ENCODE results near the gene HLA-E.
"Not testable (repeated sequence)": the region's sequence is repeated elsewhere in the genome, so short reads cannot be mapped to it uniquely, and the experiment has no call there.

HLA-E gene

DNA sequence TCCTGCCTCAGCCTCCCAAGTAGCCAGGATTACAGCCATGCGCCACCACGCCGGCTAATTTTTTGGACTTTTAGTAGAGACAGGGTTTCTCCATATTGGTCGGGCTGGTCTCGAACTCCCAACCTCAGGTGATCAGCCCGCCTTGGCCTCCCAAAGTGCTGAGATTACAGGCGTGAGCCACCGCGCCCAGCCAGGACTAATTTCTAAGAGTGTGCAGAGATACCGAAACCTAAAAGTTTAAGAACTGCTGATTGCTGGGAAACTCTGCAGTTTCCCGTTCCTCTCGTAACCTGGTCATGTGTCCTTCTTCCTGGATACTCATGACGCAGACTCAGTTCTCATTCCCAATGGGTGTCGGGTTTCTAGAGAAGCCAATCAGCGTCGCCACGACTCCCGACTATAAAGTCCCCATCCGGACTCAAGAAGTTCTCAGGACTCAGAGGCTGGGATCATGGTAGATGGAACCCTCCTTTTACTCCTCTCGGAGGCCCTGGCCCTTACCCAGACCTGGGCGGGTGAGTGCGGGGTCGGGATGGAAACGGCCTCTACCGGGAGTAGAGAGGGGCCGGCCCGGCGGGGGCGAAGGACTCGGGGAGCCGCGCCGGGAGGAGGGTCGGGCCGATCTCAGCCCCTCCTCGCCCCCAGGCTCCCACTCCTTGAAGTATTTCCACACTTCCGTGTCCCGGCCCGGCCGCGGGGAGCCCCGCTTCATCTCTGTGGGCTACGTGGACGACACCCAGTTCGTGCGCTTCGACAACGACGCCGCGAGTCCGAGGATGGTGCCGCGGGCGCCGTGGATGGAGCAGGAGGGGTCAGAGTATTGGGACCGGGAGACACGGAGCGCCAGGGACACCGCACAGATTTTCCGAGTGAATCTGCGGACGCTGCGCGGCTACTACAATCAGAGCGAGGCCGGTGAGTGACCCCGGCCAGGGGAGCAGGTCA lies at the start of gene HLA-E:
Gene HLA-E (plus strand): TSS at position 429 of the 945 bp plus-strand sequence. CDS start 23 bp downstream, at position 452.
- DNase-seq = peak; percentile 28

DNA sequence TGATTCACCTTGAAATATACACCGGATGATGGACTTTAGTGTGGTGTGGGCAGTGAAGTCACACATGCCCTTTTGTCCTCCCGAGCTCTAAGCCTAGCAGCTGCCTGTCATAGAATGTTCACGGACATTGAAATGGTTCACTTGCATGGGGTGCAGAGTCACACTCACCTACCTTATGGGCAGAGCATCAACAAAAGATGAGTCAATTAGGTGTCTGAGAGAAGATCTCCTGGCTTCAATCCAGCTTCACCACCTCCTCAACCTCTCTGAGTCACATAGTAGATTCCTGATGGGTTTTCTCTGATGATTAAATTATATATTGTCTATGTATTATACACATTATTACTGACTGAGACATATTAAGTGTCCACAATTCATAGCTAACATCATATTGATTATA lies 48.1 kb upstream of the HLA-E start:
- no peak for DNase-seq

GRCh38 chr6:30443657-30444450 lies 45.5 kb upstream of the HLA-E start:
- DNase-seq = no peak

DNA sequence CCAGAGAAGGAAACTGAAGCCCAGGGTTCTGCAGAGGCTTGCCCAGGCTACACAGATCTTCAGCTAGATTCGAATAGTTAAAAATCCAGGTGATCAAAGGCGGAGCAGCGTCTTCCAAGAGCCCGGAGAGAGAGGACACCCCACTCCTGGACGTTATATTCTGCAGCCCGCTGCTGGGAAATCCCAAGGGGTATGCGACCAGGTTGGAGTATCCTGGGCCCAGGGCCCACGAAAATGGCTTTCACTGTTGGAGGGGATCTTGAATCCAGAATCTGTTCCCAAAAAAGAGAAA lies 44.9 kb upstream of the HLA-E start:
- DNase-seq = no peak

DNA sequence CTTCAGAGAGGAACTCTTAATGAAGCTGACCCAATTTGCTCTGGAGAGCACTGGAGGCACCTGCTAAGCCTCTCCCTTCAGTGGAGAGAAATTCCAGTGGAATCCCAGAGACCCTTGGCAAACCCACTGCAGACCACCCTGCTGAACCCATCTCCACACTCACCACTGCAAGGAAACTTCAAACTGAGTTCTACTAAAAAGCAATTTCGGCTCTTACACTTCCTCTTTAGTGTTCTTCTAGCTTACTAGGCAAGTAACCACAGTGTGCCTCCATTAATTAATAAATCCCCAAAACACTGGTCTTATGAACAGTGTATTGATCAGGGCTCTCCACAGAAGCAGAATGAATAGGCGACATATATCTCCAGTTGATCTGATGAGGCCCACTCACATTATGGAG lies 43.0 kb upstream of the HLA-E start:
- DNase-seq = no peak

GRCh38 chr6:30447237-30447636 lies 42.1 kb upstream of the HLA-E start:
- no peak for DNase-seq

- no peak for DNase-seq
Measured at GRCh38 chr6:30450548-30450908, 38.8 kb upstream of the HLA-E start.

DNA sequence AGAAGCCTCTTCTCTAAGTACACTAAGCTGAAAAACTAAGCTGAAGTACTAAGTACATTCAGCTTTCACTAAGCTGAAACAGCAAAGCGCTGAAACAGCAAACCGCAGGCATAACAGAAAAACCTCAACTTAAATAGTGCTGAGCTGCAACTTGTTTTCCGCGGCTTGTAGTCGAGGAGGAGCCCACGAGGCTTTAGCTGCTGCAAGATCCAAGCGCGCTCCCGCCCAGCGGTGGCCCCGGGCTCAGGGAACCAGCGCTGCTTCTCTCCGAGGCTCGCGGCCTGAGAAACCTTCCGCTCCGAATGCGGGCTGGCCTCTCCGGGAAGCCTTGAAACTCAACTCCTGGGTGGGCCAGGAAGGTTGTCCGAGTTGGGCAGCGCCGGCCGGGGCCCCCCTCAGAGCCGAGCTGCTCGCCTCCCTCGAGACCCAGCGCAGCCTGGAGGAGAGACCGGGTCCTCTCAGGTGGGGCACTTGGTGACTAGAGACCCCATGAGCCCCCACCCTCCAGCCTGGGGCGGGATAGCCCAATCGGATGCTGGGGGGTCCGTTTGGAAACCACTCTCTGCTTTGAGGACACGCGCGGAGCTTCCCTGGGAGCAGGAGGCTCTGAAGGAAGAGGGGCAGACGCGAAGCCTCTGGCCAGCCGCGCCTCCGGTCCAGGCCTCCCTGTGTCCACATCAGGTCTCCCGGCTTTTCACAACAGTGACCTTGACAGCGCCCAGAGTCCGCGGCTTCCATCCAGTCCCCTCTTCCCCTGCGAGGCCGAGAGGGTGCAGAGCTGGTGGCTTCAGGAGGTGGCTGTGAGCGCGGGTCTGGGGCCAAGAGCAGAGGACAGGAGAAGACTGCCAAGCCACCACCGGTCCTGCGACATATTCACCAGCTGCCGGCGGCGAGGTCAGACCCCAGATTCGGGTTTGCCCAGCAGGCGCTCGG lies 38.1 kb upstream of the HLA-E start:
- DNase-seq = no peak

- no peak for DNase-seq
Measured at GRCh38 chr6:30452736-30453507, 36.4 kb upstream of the HLA-E start.

DNA sequence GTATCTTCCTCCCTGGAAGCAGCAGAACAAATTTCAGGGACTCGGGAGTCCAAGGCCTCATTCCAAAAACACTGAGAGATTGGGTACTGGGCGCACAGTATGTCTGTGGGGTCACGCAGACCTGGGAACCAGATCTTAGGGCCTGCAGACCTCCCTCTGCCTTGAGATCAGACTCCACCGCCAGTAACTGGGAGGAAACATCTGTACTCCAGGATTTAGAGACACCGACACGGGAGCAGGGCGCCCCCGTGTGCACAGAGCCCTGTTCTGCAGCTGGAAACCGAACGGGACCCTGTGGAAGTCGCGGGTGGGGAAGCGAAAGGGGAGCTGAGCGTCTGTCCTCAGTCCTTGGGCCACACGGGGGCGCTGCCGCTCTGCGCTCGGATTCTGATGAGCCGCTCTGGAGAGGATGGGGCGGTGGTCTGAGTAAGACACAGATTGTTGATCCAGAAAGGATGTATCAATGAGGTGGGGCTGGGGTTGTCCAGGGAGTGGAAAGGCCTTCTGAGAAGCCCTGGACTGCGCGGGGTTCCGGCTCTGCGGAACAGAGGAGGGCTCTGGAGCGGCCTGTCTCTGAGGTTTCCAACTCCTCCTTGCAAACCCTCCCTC lies 35.7 kb upstream of the HLA-E start:
- no peak for DNase-seq

DNA sequence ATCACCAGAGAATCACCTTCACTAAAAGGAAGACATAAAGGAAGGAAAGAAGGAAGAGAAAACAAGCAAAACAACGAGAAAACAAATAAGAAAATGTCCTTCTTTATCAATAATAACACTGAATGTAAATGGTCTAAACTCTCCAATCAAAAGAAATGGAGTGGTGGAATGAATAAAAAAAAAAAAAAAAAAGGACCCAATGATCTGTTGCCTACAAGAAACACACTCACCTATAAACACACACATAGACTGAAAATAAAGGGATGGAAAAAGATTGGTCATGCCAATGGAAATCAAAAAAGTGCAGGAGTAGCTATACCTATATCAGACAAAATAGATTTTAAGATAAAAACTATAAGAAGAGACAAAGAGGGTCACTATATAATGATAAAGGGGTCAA lies 30.2 kb upstream of the HLA-E start:
- DNase-seq = no peak

- DNase-seq = no peak
Measured at GRCh38 chr6:30461055-30461454, 28.3 kb upstream of the HLA-E start.

DNA sequence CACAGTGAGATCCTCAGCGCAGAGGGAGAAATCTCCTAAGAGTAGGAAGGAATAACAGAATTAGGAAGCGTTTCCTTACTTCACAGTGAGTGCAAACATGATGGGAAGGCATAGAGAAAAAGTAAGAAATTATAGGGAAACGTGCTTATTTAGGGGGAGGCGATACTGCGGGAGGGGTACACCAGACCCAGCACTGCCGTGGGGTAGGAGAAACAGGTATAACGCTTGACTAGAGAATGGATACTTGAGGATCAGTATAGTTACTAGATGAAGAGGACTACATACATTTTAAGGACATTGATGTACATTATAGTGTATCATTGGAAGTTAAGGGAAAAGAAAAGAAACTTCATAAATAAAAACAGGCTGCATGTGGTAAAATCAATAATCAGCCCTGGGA lies 26.8 kb upstream of the HLA-E start:
- no peak for DNase-seq

DNA sequence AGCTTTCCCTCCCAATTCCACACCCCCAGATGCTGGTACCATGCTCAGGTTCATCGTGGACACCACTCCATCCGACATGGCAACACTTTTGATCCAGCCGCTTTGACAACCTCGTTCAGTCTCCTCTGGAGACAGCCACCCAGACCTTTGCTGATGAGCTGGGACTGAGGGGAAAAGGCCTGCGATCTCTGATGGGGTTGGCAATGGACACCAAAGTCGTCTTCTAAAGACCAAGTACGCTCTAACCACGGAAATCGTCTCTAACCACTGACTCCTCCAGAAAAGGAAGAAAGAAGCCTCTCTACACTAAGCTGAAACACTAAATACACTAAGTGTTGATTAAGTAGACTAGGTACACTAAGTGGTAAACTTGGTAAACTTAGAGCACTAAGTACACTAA lies 26.1 kb upstream of the HLA-E start:
- no peak for DNase-seq

DNA sequence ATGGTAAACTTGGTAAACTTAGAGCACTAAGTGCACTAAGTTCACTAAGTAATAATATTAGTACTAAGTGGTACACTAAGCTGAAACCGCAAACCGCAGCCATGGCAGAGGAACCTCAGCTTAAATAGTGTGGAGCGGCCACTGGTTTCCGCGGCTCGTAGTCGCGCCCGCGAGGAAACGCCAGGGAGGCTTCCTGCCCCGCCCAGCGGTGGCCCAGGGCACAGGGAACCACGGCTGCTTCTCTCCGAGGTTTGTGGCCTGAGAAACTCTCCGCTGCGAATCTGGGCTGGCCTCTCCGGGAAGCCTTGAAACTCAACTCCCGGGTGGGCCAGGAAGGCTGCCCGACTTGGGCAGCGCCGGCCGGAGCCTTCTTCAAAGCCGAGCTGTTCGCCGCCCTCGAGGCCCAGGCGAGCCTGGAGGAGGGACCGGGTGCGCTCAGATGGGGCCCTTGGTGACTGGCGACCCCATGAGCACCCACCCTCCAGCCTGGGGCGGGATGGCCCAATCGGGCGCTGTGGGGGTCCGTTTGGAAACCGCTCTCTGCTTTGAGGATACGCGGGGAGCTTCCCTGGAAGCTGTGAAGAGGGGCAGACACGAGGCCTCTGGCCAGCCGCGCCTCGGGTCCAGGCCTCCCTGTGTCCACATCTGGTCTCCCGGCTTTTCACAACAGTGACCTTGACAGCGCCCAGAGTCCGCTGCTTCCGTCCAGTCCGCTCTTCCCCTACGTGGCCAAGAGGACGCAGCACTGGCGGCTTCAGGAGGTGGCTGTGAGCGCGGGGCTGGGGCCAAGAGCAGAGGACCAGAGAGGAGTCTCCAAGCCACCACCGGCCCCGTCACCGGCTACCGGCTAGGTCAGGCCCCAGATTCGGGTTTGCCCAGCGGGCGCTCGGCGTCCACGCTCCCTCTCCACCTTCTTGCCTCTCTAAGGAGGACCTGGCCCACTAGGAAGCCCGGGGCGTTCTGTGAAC lies 25.4 kb upstream of the HLA-E start:
- no peak for DNase-seq

GRCh38 chr6:30465595-30466306 lies 23.6 kb upstream of the HLA-E start:
- no peak for DNase-seq

DNA sequence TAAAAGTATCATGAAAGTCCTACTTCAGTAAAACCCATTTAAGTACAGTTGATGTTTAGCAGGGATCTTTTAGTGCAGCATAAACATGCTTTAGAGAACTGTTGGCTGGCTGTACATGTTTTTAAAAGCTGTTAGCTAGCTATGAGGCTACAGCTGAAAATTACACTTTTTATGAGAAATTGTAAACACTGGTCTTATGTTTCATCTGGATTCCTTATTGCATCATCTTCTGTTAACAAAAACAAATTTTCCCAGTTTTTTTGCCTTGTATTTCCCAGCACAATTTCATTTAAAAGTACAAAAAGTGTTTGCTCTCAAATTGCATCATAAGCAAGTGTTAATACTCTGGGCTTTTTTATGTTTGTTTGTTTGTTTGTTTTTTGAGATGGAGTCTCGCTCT lies 18.3 kb upstream of the HLA-E start:
- DNase-seq = no peak

- DNase-seq = not testable (repeated sequence)
Measured at GRCh38 chr6:30475116-30475515, 14.2 kb upstream of the HLA-E start.

- no peak for DNase-seq
Measured at GRCh38 chr6:30480536-30481156, 8.7 kb upstream of the HLA-E start.
